HepG2 (cell line): ENCODE data around the gene METTL13. TPM values are rescaled to one million over a fixed set of nuclear protein-coding genes. Genes with fewer than 3 reads are reported as not detected.

Source experiments
- ATAC-seq: fragments of 200-7000 bp; cut with Tn5 transposase; 3 replicates; pipeline ENCODE4 v1.9.1; 2020; ENCODE audit warnings: mild to moderate bottlenecking, moderate library complexity
- BruUV-seq: library from RNA; stranded (reverse); fragments of 400-500 nt; replicated peaks from 2 replicates; lab custom pipeline; 2021; lab: Mats Ljungman, UMichigan
- CTCF ChIA-PET: fragments of 300-600 bp; formaldehyde crosslinking; extraction: SDS; loops from one replicate; lab custom pipeline; 2021; ENCODE audit warnings: low total read pairs, inconsistent platforms, low intra/inter-chr PET ratio; lab: Yijun Ruan, JAX
- POLR2A ChIA-PET: fragments of 350-600 bp; sonication (Branson Sonifier 250); formaldehyde crosslinking; loops from one replicate; lab custom pipeline; 2020; ENCODE audit warnings: antibody characterized with exemption, inconsistent platforms; lab: Yijun Ruan, JAX
- DNase-seq: peaks from one replicate; pipeline ENCODE4 v3.0.0-alpha.2; 2015; ENCODE audit warnings: low spot score
- FAIRE-seq: peaks from 3 replicates; lab custom pipeline; 2011; peaks lifted over from hg19 to GRCh38; lab: Jason Lieb, UNC
- H2AFZ ChIP-seq: one replicate; pipeline ENCODE4 v1.6.1; 2011; ENCODE audit warnings: low read length, inconsistent platforms
- H3K27ac ChIP-seq: fragments of 300-600 bp; 3 replicates; pipeline ENCODE4 v1.8.0; 2011; ENCODE audit warnings: mixed run types, mild to moderate bottlenecking, mixed read lengths, low read length, inconsistent platforms; ENCODE audit not compliant: insufficient read depth; ENCODE audit errors: extremely low read length
- H3K27me3 ChIP-seq, 2 experiments: fragments of 200-600 bp in 1 of 2; 2 replicates in 1 of 2; 3 replicates in 1 of 2; pipeline versions ENCODE4 v1.6.0 to v1.8.0; 2011; ENCODE audit warnings: low read length in 2 of 2, mild to moderate bottlenecking in 2 of 2, moderate library complexity in 2 of 2, inconsistent platforms in 1 of 2; ENCODE audit not compliant: insufficient read depth in 2 of 2, control insufficient read depth in 1 of 2
- H3K36me3 ChIP-seq, 2 experiments: fragments of 200-600 bp in 1 of 2; replicated peaks in 1 of 2; 2 replicates in 1 of 2; 3 replicates in 1 of 2; pipeline versions ENCODE4 v1.5.1 to v1.8.0; 2011; ENCODE audit warnings: low read length in 2 of 2, inconsistent platforms in 1 of 2; ENCODE audit not compliant: insufficient read depth in 2 of 2, control insufficient read depth in 1 of 2
- H3K4me1 ChIP-seq: 2 replicates; pipeline ENCODE4 v1.5.1; 2012; ENCODE audit warnings: low read length, inconsistent platforms; ENCODE audit not compliant: insufficient read depth
- H3K4me2 ChIP-seq: 2 replicates; pipeline ENCODE4 v1.6.0; 2011; ENCODE audit warnings: low read depth, low read length, inconsistent platforms
- H3K4me3 ChIP-seq, 3 experiments: fragments of 200-600 bp in 1 of 3; sonication (generic), shearing (Covaris generic) in 1 of 3; replicated peaks in 1 of 3; 2 replicates each; pipeline ENCODE4 v1.5.1; 2011 to 2016; ENCODE audit warnings: low read length in 3 of 3, inconsistent platforms in 2 of 3, low read depth in 2 of 3, mild to moderate bottlenecking in 2 of 3, control low read depth in 1 of 3, mixed read lengths in 1 of 3; ENCODE audit not compliant: insufficient read depth in 1 of 3
- H3K79me2 ChIP-seq: one replicate; pipeline ENCODE4 v1.6.1; 2011; ENCODE audit warnings: low read length, inconsistent platforms; ENCODE audit not compliant: insufficient read depth
- H3K9ac ChIP-seq: 2 replicates; pipeline ENCODE4 v1.6.0; 2011; ENCODE audit warnings: mild to moderate bottlenecking, low read depth, low read length, inconsistent platforms; ENCODE audit not compliant: insufficient read depth
- H3K9me3 ChIP-seq: 2 replicates; pipeline ENCODE4 v1.5.1; 2012; ENCODE audit warnings: mild to moderate bottlenecking, low read length
- H4K20me1 ChIP-seq: 2 replicates; pipeline ENCODE4 v1.6.0; 2011; ENCODE audit warnings: inconsistent platforms, mild to moderate bottlenecking, low read length, moderate library complexity; ENCODE audit not compliant: insufficient read depth
- CHD2 ChIP-seq: IDR thresholded peaks from 2 replicates; pipeline ENCODE4 v1.6.1; 2011; ENCODE audit warnings: low read depth, low read length, improper control_type of control experiment
- HNF4G ChIP-seq, 2 experiments: sonication (generic) in 1 of 2; formaldehyde crosslinking in 1 of 2; IDR thresholded peaks; 2 replicates each; pipeline versions ENCODE4 v1.4.0 to v1.6.1; 2011 to 2020; ENCODE audit warnings: borderline replicate concordance in 2 of 2, low read depth in 2 of 2, mild to moderate bottlenecking in 2 of 2, low read length in 1 of 2, missing genetic modification reagents in 1 of 2, moderate library complexity in 1 of 2
- KDM3A ChIP-seq: IDR thresholded peaks from 2 replicates; pipeline ENCODE4 v1.6.1; 2018; ENCODE audit warnings: low read depth, missing compliant biosample characterization
- KLF11 ChIP-seq: IDR thresholded peaks from 2 replicates; pipeline ENCODE4 v1.6.1; 2016; ENCODE audit warnings: missing compliant biosample characterization
- NKX3-1 ChIP-seq: sonication (generic); formaldehyde crosslinking; IDR thresholded peaks from 2 replicates; pipeline ENCODE4 v1.5.0; 2020; ENCODE audit warnings: missing genetic modification reagents
- RORA ChIP-seq: sonication (generic); formaldehyde crosslinking; IDR thresholded peaks from 2 replicates; pipeline ENCODE4 v1.5.0; 2020; ENCODE audit warnings: mild to moderate bottlenecking, missing genetic modification reagents, moderate library complexity
- TBX2 ChIP-seq: sonication (generic); formaldehyde crosslinking; IDR thresholded peaks from 2 replicates; pipeline ENCODE4 v1.5.0; 2020; ENCODE audit warnings: missing genetic modification reagents, mild to moderate bottlenecking, borderline replicate concordance
- ZNF225 ChIP-seq: sonication (generic); formaldehyde crosslinking; IDR thresholded peaks from 2 replicates; pipeline ENCODE4 v1.4.0; 2020; ENCODE audit warnings: mild to moderate bottlenecking, missing genetic modification reagents
- ZNF234 ChIP-seq: sonication (generic); formaldehyde crosslinking; conservative IDR thresholded peaks from 2 replicates; pipeline ENCODE4 v1.5.1; 2020; ENCODE audit warnings: mild to moderate bottlenecking, missing genetic modification reagents
- ZNF329 ChIP-seq: sonication (generic); formaldehyde crosslinking; IDR thresholded peaks from 2 replicates; pipeline ENCODE4 v1.9.0; 2021; ENCODE audit warnings: low read depth, mild to moderate bottlenecking, missing genetic modification reagents
- ZSCAN30 ChIP-seq: sonication (generic); formaldehyde crosslinking; IDR thresholded peaks from 2 replicates; pipeline ENCODE4 v1.5.0; 2020; ENCODE audit warnings: mild to moderate bottlenecking, missing genetic modification reagents
- in situ Hi-C: cut with HindIII; loops from 2 replicates; pipeline ENCODE4 v1.10.0; 2017; ENCODE audit warnings: low pct_unique_long_range_greater_than_20kb; ENCODE audit not compliant: extremely low pct_ligation_motif_present
- intact Hi-C: fragments of 100-400 bp; cut with micrococcal nuclease; formaldehyde crosslinking; loops from one replicate; pipeline ENCODE4 v1.10.0; 2022; ENCODE audit not compliant: unreplicated experiment
- polyA plus RNA-seq, 8 experiments: library from polyadenylated mRNA; depleted of rRNA in 3 of 8; stranded (reverse) in 7 of 8; unstranded in 1 of 8; fragments of >200 nt; fragmentation: Illumina TruSeq in 4 of 8; extraction: Trizol in 4 of 8; gene quantifications; 2 replicates each; pipeline versions ENCODE4 v1.2.1 to v1.2.3, GENCODE V29; 2011 to 2016; ENCODE audit warnings: low read depth in 4 of 8, missing spikeins in 1 of 8, mixed read lengths in 1 of 8; ENCODE audit not compliant: insufficient read depth in 1 of 8
- total RNA-seq, 5 experiments: library from RNA; depleted of rRNA; stranded (reverse); fragments of >200 nt; fragmentation: Illumina TruSeq; extraction: Trizol; gene quantifications; 2 replicates each; pipeline ENCODE4 v1.2.3, GENCODE V29; 2016; ENCODE audit warnings: low read depth in 1 of 5
- TF ChIP-seq, protein P1 (sequence below): sonication (generic); formaldehyde crosslinking; IDR thresholded peaks from 2 replicates; pipeline ENCODE4 v1.5.0; 2020; ENCODE audit warnings: mild to moderate bottlenecking, missing genetic modification reagents, borderline replicate concordance
- TF ChIP-seq, protein P2 (sequence below): sonication (generic); formaldehyde crosslinking; IDR thresholded peaks from 2 replicates; pipeline ENCODE4 v1.4.0; 2020; ENCODE audit warnings: missing genetic modification reagents
- TF ChIP-seq, protein P3 (sequence below): sonication (generic); formaldehyde crosslinking; IDR thresholded peaks from 2 replicates; pipeline ENCODE4 v1.5.1; 2020; ENCODE audit warnings: mild to moderate bottlenecking, missing genetic modification reagents, moderate library complexity

The METTL13 gene
- total and polyA plus RNA-seq, 2 of the 13 experiments (the other 11 are each of a cell fraction or from before 2014, with no cell fraction given), result 18.6 to 22.8 TPM

DNA sequence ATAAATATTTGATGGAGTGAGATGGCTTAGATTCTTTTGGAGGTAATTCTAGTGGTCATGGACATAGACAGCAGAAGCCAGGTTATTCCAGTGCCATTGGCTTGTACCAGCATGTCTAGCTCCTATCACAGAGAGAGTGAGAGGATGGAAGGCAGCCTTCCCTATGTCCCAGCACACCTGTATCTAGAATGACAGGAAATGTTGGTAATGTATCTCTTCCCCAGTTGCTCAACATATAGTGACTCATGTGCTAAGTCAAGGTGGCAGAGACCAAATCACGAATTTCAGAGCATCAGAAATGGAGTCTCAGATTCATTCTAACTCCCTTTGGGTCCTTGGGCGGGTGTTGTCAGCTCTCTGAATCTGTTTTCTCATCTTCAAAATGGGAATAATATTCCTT is 28.4 kb downstream of the METTL13 start (continued):
- TF ChIP-seq, protein P1, sequence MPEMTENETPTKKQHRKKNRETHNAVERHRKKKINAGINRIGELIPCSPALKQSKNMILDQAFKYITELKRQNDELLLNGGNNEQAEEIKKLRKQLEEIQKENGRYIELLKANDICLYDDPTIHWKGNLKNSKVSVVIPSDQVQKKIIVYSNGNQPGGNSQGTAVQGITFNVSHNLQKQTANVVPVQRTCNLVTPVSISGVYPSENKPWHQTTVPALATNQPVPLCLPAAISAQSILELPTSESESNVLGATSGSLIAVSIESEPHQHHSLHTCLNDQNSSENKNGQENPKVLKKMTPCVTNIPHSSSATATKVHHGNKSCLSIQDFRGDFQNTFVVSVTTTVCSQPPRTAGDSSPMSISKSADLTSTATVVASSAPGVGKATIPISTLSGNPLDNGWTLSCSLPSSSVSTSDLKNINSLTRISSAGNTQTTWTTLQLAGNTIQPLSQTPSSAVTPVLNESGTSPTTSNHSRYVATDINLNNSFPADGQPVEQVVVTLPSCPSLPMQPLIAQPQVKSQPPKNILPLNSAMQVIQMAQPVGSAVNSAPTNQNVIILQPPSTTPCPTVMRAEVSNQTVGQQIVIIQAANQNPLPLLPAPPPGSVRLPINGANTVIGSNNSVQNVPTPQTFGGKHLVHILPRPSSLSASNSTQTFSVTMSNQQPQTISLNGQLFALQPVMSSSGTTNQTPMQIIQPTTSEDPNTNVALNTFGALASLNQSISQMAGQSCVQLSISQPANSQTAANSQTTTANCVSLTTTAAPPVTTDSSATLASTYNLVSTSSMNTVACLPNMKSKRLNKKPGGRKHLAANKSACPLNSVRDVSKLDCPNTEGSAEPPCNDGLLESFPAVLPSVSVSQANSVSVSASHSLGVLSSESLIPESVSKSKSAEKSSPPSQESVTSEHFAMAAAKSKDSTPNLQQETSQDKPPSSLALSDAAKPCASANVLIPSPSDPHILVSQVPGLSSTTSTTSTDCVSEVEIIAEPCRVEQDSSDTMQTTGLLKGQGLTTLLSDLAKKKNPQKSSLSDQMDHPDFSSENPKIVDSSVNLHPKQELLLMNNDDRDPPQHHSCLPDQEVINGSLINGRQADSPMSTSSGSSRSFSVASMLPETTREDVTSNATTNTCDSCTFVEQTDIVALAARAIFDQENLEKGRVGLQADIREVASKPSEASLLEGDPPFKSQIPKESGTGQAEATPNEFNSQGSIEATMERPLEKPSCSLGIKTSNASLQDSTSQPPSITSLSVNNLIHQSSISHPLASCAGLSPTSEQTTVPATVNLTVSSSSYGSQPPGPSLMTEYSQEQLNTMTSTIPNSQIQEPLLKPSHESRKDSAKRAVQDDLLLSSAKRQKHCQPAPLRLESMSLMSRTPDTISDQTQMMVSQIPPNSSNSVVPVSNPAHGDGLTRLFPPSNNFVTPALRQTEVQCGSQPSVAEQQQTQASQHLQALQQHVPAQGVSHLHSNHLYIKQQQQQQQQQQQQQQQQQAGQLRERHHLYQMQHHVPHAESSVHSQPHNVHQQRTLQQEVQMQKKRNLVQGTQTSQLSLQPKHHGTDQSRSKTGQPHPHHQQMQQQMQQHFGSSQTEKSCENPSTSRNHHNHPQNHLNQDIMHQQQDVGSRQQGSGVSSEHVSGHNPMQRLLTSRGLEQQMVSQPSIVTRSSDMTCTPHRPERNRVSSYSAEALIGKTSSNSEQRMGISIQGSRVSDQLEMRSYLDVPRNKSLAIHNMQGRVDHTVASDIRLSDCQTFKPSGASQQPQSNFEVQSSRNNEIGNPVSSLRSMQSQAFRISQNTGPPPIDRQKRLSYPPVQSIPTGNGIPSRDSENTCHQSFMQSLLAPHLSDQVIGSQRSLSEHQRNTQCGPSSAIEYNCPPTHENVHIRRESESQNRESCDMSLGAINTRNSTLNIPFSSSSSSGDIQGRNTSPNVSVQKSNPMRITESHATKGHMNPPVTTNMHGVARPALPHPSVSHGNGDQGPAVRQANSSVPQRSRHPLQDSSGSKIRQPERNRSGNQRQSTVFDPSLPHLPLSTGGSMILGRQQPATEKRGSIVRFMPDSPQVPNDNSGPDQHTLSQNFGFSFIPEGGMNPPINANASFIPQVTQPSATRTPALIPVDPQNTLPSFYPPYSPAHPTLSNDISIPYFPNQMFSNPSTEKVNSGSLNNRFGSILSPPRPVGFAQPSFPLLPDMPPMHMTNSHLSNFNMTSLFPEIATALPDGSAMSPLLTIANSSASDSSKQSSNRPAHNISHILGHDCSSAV, result no peak

DNA sequence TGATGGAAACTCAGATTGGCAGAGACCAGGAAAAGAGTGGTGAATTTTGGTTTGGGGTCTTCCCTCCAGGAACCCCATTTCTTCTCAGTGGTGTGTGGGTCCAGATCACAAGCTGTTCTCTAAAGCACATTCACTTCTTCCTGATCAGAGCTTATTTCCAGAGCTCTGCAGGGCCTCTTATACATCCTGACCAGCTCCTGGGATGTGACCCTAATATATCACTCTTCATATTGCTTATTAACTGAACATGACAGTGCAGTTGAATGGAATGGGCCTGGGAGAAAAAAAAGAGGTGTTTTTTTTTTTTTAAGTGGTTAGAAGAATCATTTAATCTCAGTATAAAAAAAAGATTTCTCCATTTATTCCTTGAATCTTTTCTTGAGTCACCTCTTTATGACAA is 30.2 kb downstream of the METTL13 start:
- no TSS peak for BruUV-seq
- Histone ChIP-seq H3K9me3 (no peaks in the 10 kb centered on the region), H3K9ac (no peak overlapping the region), H3K36me3 (no peaks in the 10 kb centered on the region), H3K27ac (no peak overlapping the region), H2AFZ (no peak overlapping the region), H3K4me1 (no peaks in the 10 kb centered on the region), H3K4me3 (no peak overlapping the region), H3K79me2 (no peaks in the 10 kb centered on the region), H4K20me1 (no peaks in the 10 kb centered on the region), H3K27me3 (no peaks in the 10 kb centered on the region), H3K4me2 (no peak overlapping the region)
- CTCF ChIA-PET, result no interaction called here
- intact Hi-C loops (no loop called here), in situ Hi-C loops (no loop called here)
- POLR2A ChIA-PET, result no interaction called here
- DNase-seq, result no peak
- ATAC-seq, result no peak
- FAIRE-seq, result no peak
- TF ChIP-seq KLF11, result no peak
- no peak for TF ChIP-seq CHD2
- no peak for TF ChIP-seq ZNF234 (CRISPR knock-in tag)
- no peak for TF ChIP-seq ZNF329 (CRISPR knock-in tag)
- TF ChIP-seq KDM3A (CRISPR knock-in tag), result no peak
- TF ChIP-seq HNF4G (IDR thresholded peaks at IDR 0.05; ENCODE audit: borderline replicate concordance, low read depth, low read length), result no peak
- no peak for TF ChIP-seq HNF4G (CRISPR knock-in tag; IDR thresholded peaks at IDR 0.05; ENCODE audit: borderline replicate concordance, low read depth)
- no peak for TF ChIP-seq RORA
- no peak for TF ChIP-seq ZSCAN30 (CRISPR knock-in tag)
- TF ChIP-seq, protein P2, sequence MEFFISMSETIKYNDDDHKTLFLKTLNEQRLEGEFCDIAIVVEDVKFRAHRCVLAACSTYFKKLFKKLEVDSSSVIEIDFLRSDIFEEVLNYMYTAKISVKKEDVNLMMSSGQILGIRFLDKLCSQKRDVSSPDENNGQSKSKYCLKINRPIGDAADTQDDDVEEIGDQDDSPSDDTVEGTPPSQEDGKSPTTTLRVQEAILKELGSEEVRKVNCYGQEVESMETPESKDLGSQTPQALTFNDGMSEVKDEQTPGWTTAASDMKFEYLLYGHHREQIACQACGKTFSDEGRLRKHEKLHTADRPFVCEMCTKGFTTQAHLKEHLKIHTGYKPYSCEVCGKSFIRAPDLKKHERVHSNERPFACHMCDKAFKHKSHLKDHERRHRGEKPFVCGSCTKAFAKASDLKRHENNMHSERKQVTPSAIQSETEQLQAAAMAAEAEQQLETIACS (CRISPR knock-in tag), result no peak
- no peak for TF ChIP-seq NKX3-1 (CRISPR knock-in tag)
- TF ChIP-seq, protein P3, sequence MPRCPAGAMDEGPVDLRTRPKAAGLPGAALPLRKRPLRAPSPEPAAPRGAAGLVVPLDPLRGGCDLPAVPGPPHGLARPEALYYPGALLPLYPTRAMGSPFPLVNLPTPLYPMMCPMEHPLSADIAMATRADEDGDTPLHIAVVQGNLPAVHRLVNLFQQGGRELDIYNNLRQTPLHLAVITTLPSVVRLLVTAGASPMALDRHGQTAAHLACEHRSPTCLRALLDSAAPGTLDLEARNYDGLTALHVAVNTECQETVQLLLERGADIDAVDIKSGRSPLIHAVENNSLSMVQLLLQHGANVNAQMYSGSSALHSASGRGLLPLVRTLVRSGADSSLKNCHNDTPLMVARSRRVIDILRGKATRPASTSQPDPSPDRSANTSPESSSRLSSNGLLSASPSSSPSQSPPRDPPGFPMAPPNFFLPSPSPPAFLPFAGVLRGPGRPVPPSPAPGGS (CRISPR knock-in tag), result no peak
- no peak for TF ChIP-seq TBX2 (CRISPR knock-in tag)
- no peak for TF ChIP-seq ZNF225
